Stimulated activated CD4-positive, alpha-beta T cell treated with anti-CD3 and anti-CD28 coated beads, Interleukin-15, amount 100 ng/mL, for 1 hour (primary cell): ENCODE data around the gene EHMT1.

ENCODE experiments used
- DNase-seq, 2 donors: peaks; one replicate each; pipeline ENCODE4 v3.0.0-alpha.2; 2020; ENCODE audit warnings: low read depth in 1 of 2, low spot score in 1 of 2

The EHMT1 gene

GRCh38 chr9:137817236-137818200 is 198.7 kb downstream of the EHMT1 start:
- DNase-seq, result no peak

DNA sequence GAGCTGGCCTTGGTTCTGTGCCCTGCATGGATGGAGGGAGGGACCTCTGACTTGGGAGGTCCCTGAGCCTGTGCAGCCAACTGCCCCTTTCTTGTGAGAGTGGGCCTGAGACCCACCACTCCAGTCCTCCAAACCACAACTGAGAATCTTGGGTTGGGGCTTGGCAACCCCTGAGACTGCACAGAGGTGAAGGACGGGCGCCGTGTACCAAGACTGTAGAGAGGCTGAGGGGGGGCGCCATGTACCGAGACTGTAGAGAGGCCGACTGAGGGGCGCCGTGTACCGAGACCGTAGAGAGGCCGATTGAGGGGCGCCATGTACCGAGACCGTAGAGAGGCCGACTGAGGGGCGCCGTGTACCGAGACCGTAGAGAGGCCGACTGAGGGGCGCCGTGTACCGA is 199.5 kb downstream of the EHMT1 start:
- DNase-seq, result no peak

DNA sequence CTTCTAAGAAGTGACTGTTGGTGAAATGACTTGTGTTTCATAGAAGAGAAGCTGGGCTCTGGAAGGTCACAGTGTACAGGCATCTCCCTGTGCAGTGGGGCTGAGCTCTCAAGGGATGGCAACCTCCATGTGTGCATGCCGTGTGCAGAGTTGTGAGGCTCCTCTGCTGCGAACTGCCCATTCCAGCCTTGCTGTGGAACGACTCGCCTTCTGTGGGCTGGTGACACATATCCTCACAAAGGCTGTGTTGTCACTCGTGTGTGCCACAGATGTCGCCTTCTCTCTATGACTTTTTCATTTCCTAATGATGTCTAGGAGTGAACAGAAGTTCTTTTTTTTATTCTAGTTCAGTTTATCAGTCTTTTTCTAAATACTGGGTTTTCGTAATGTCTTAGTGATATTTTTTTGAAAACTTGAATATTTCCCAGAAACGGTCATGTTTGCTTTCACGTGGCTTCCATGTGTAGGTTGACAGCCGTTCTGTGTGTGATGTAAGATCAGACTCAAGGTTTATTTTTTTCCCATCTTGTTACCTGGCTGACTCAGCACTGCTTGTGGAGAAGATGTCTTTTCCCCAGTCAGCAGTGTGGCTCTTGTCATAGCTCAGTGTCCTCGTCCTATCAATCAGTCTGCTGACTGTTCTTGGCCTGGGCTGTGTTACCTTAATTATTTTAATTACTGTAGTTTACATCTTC is 201.5 kb downstream of the EHMT1 start:
- DNase-seq, result no peak

- DNase-seq, result no peak
These were observed 205.4 kb downstream of the EHMT1 start for GRCh38 chr9:137823986-137824771.

DNA sequence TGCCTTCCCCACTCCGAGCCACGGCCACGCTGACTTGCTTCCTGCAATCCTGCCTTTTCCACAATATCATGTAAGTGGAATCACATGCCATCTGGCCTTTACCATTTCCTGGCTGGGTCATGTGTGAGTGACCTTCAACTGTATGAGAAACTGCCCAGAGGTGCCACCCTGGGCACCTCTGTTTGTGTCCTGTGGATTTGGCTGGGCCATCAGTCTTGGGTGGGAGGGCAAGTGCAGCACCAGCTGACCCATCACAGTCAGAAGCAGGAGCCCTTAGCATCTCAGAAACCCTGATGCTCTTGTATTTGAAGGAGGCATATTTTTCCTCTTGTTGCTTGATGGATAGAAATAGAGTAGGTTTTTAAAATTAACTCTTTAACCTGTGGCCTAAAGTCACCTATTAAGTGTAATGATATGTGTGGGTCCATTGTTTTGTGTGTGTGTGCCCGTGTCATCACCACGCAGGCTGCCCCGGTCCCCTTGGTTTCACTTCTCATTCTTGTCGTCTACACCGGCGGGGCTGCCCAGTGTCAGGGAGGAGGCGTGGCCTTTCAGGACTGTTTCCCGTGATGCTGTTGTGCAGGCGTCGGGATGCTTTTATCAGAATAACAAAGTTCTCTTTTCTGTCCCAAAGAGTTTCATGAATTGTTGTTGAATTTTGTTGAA is 206.7 kb downstream of the EHMT1 start:
- DNase-seq, result no peak

GRCh38 chr9:137827908-137828526 is 209.2 kb downstream of the EHMT1 start:
- DNase-seq, result no peak

DNA sequence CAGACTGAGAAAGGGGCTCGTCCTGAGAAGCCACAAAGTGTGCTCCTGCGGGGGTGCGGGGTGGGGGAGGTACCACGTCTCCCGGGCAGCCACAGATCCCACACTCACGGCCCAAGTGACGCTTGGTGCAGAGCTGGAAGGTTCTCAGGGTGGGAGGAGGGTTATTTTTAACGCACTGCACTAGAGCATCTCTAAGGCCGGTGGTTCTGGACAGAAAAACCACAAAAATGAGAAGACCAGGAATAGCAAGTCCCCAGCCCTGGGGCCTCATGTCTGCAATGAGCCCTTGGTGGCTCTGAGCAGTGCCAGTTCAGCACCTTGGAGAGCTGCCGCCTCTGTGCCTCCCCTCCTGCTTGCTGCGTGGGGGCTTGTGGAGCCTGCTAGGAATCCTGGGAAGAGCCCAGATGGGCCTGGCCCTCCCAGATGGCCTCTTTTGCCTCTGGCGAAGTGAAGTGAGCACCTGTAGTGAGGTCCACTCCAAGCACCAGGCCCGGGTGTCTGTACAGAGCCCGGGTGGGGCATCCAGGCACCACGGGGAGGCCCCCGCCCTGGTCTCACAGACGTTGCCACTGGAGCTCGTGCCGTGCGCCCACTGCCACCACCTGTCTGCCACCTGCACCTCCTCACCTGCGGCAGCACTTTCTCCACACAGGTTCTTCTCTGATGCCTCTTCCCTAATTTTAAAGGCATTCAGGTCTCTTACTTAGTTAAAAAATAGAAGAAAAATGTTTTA is 209.9 kb downstream of the EHMT1 start:
- no peak for DNase-seq

GRCh38 chr9:137829260-137829996 is 210.6 kb downstream of the EHMT1 start:
- no peak for DNase-seq

- no peak for DNase-seq
These were observed 213.4 kb downstream of the EHMT1 start for GRCh38 chr9:137832191-137832700.

GRCh38 chr9:137832830-137833590 is 214.2 kb downstream of the EHMT1 start:
- no peak for DNase-seq

- DNase-seq, result no peak
These were observed 215.2 kb downstream of the EHMT1 start for GRCh38 chr9:137833721-137834613.

DNA sequence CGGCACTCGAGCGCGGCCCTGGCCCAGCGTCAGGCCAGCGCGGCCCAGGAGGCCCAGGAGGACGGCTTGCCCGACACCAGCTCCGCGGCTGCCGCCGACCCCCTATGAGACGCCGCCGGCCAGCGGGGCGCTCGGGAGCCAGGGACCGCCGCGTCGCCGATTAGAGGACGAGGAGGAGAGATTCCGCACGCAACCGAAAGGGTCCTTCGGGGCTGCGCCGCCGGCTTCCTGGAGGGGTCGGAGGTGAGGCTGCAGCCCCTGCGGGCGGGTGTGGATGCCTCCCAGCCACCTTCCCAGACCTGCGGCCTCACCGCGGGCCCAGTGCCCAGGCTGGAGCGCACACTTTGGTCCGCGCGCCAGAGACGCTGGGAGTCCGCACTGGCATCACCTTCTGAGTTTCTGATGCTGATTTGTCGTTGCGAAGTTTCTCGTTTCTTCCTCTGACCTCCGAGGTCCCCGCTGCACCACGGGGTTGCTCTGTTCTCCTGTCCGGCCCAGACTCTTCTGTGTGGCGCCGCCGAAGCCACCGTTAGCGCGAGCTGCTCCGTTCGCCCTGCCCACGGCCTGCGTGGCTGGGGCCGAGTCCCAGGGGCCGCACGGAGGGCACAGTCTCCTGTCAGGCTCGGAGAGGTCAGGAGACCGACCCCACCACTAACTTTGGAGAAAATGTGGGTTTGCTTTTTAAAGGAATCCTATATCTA is 216.2 kb downstream of the EHMT1 start:
- no peak for DNase-seq

DNA sequence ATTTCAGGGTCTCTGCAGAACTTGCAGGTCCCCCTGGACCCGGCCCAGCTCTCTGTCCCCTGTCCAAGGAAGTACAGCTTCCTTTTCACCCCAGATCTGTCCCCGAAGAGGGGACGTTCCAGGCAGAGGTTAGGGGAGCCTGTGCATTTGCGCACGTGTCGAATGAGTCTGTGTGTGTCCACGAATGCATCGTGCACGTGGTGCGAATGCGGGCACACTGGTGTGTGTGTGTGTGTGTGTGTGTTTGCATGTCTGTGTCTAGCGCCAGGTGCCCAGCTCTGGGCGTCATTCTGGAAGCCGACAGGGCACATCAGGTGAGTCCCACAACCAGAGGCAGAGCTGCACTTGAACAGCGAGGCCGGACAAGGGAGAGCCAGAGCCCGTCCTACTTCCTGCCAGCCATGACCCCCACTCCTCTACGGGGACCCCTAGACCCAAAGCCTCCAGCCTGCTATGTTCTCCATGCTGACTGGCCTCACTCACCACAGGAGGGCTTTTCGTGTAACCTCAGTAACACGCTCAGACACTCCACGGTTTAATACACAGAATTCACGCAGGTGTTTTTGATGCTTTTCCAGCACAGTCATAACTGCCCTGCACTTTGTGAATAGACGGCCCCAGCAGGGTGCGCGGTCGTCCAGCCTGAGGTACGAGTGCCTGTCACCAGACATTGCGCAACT is 217.5 kb downstream of the EHMT1 start:
- no peak for DNase-seq

- DNase-seq, result no peak
These were observed 218.0 kb downstream of the EHMT1 start for GRCh38 chr9:137836831-137837241.

DNA sequence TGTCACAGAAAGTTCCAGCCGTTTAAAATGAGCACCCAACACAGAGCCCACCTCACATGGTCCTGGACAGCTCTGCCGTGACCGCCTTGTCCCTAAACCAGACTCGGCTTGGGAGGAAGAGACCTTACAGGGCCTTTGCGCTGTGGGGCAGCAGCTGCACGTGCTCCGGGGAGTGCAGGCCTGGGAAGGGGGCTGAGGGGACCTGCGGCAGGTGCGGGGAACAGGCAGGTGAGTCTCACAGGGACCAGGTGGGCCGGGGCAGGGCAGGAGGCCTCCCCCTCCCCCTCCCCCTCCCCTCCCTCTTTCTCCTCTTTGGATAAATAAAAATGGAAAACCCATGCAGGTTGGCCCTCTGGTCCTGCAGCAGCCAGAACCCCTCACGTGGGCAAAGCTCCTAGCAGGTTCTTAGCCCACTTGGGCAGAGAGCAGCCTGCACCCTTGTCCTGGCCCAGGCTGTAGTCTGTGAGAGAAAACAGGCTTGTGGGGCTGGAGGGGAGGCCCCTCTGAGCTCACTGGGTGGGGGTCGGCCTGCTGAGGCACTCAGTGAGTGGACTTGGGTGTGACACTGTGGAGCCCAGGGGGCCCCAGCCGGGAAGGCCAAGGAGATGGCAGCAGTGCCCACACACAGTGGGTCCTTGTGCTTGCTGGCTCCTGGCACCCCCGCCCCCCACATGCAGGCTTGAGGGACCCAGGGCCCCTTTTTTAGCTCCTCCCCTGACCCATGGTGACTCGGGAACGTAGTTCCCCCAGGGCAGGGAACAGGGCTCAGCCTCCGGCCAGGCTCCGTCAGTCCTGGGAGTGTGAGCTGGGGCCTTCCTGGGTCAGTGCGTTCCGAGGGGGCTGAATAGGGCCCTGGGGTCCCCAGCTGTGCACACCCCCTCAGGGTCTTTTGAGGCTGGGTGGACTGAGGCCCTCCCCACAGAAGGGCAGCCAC is 218.8 kb downstream of the EHMT1 start:
- DNase-seq, result no peak
